ENCODE results near the gene ECI1.

ECI1 gene

DNA sequence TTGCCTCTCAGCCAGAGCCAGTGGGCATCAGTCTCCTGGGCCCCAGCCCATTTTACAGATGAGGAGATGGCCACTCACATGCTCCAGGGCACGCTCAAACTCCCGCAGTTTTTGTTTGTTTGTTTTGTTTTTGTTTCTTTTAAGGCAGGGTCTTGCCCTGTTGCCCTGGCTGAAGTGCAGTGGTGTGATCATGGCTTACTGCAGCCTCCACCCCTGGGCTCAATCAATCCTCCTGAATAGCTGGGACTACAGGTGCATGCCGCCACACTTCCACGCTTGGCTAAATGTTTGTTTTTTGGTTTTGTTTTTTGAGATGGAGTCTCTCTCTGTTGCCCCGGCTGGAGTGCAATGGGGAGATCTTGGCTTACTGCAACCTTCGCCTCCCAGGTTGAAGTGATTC, 24.5 kb downstream of the ECI1 start:
- no peak overlapping the region for H3K23ac ChIP-seq (ENCODE audit: low read depth, low read length, poor library complexity)

DNA sequence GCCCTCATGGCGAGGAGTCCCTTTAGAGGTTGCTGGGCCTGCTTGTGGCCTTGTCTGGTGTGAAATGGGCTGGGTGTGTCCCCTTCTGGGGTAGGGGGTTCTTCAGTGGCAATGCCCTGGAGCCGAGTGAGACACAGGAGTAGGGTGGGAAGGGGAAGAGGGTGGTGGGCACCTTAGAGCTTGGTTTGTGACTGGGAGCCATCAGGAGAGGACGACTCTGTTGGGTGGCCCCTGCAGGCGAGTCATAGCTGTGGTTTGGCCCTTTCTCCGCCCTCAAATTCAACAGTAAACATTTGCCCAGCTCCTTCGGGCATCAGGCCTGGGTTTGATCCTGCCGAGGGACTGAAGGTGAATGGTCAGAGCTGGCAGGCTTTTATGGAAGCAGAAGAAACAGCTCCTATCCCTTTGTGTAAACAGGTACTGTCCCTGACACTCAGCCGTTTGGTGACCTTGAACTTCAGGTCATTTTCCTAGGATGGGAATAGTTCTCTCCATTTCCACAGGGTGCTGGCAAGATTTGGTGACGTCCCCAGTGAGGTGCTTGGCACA, 25.1 kb downstream of the ECI1 start:
- H3K4me2 ChIP-seq (ENCODE audit: insufficient read depth, low read length, poor library complexity, severe bottlenecking) = no peak overlapping the region
- H4K8ac ChIP-seq (ENCODE audit: low read depth, low read length) = no peak overlapping the region
- peaks cover 2 to 3% of the 10 kb centered on the region in 2 donors for H3K4me1 ChIP-seq (ENCODE audit: control insufficient read depth in 2 of 2, insufficient read depth in 1 of 2, low read depth in 1 of 2, low read length in 2 of 2)
- no peaks in the 10 kb centered on the region for H3K27me3 ChIP-seq (ENCODE audit: control insufficient read depth in 3 of 3, insufficient read depth in 3 of 3, low read depth in 1 of 3, low read length in 3 of 3)
- no peak overlapping the region for H2BK120ac ChIP-seq (ENCODE audit: low read depth, low read length)
- no peak overlapping the region for H2AFZ ChIP-seq (ENCODE audit: low read length)
- no peak overlapping the region for H2BK12ac ChIP-seq (ENCODE audit: low read length)
- no CpG with 5 or more reads among the region's 9 CpGs for WGBS, 2 donors (ENCODE audit: extremely low coverage in 2 of 2, insufficient read length in 2 of 2, insufficient replicate concordance in 1 of 2)
- no peak overlapping the region for H3K27ac ChIP-seq (replicated peaks; ENCODE audit: low read length)
- H4K91ac ChIP-seq (ENCODE audit: low read depth, low read length, poor library complexity) = no peak overlapping the region
- no peak for DNase-seq (ENCODE audit: low spot score)
- H3K9me3 ChIP-seq (replicated peaks in 1 of 2; ENCODE audit: control insufficient read depth in 2 of 2, insufficient read depth in 1 of 2, low read depth in 1 of 2, low read length in 2 of 2) = no peaks in the 10 kb centered on the region
- no peak overlapping the region for H2BK15ac ChIP-seq (ENCODE audit: low read length)
- no peak overlapping the region for H3K18ac ChIP-seq (ENCODE audit: low read length)
- no peak overlapping the region for H3K14ac ChIP-seq (ENCODE audit: low read length)
- H3K9ac ChIP-seq (ENCODE audit: low read depth, low read length, poor library complexity) = no peak overlapping the region
- no peak overlapping the region for H2AK5ac ChIP-seq (ENCODE audit: low read depth, low read length)
- H3K36me3 ChIP-seq (replicated peaks in 1 of 2; ENCODE audit: control insufficient read depth in 2 of 2, insufficient read depth in 2 of 2, low read length in 2 of 2) = peaks cover 17 to 48% of the 10 kb centered on the region in 2 donors
- no peak overlapping the region for H2BK5ac ChIP-seq (ENCODE audit: low read length)
- H3K23ac ChIP-seq (ENCODE audit: low read depth, low read length, poor library complexity) = no peak overlapping the region
- peaks cover 18% of the 10 kb centered on the region for H3K79me1 ChIP-seq (ENCODE audit: low read depth, low read length)
- no peak overlapping the region for H3K4ac ChIP-seq (ENCODE audit: low read length)
- H3K4me3 ChIP-seq (ENCODE audit: low read length in 2 of 2) = peak overlapping the region in 1 of 2 donors; percentile 5

More for the DNA sequence above, 24.5 kb downstream of the ECI1 start:
- H4K8ac ChIP-seq (ENCODE audit: low read depth, low read length) = no peak overlapping the region
- H2BK120ac ChIP-seq (ENCODE audit: low read depth, low read length) = no peak overlapping the region
- H3K27me3 ChIP-seq (ENCODE audit: control insufficient read depth in 3 of 3, insufficient read depth in 3 of 3, low read depth in 1 of 3, low read length in 3 of 3) = no peaks in the 10 kb centered on the region
- no CpG with 5 or more reads among the region's 6 CpGs for WGBS, 2 donors (ENCODE audit: extremely low coverage in 2 of 2, insufficient read length in 2 of 2, insufficient replicate concordance in 1 of 2)
- no peak overlapping the region for H3K18ac ChIP-seq (ENCODE audit: low read length)
- H3K4ac ChIP-seq (ENCODE audit: low read length) = no peak overlapping the region
- no peak overlapping the region for H3K9ac ChIP-seq (ENCODE audit: low read depth, low read length, poor library complexity)
- no peak overlapping the region for H2AK5ac ChIP-seq (ENCODE audit: low read depth, low read length)
- H3K4me3 ChIP-seq (ENCODE audit: low read length in 2 of 2) = no peak overlapping the region
- H2AFZ ChIP-seq (ENCODE audit: low read length) = no peak overlapping the region
- H3K36me3 ChIP-seq (replicated peaks in 1 of 2; ENCODE audit: control insufficient read depth in 2 of 2, insufficient read depth in 2 of 2, low read length in 2 of 2) = peaks cover 22 to 54% of the 10 kb centered on the region in 2 donors
- peaks cover 2 to 3% of the 10 kb centered on the region in 2 donors for H3K4me1 ChIP-seq (ENCODE audit: control insufficient read depth in 2 of 2, insufficient read depth in 1 of 2, low read depth in 1 of 2, low read length in 2 of 2)
- H2BK5ac ChIP-seq (ENCODE audit: low read length) = no peak overlapping the region
- no peak overlapping the region for H3K27ac ChIP-seq (replicated peaks; ENCODE audit: low read length)
- DNase-seq (ENCODE audit: low spot score) = no peak
- H2BK12ac ChIP-seq (ENCODE audit: low read length) = no peak overlapping the region
- no peak overlapping the region for H4K91ac ChIP-seq (ENCODE audit: low read depth, low read length, poor library complexity)
- H3K9me3 ChIP-seq (replicated peaks in 1 of 2; ENCODE audit: control insufficient read depth in 2 of 2, insufficient read depth in 1 of 2, low read depth in 1 of 2, low read length in 2 of 2) = no peaks in the 10 kb centered on the region
- H3K14ac ChIP-seq (ENCODE audit: low read length) = no peak overlapping the region
- peaks cover 18% of the 10 kb centered on the region for H3K79me1 ChIP-seq (ENCODE audit: low read depth, low read length)
- no peak overlapping the region for H3K4me2 ChIP-seq (ENCODE audit: insufficient read depth, low read length, poor library complexity, severe bottlenecking)
- no peak overlapping the region for H2BK15ac ChIP-seq (ENCODE audit: low read length)

DNA sequence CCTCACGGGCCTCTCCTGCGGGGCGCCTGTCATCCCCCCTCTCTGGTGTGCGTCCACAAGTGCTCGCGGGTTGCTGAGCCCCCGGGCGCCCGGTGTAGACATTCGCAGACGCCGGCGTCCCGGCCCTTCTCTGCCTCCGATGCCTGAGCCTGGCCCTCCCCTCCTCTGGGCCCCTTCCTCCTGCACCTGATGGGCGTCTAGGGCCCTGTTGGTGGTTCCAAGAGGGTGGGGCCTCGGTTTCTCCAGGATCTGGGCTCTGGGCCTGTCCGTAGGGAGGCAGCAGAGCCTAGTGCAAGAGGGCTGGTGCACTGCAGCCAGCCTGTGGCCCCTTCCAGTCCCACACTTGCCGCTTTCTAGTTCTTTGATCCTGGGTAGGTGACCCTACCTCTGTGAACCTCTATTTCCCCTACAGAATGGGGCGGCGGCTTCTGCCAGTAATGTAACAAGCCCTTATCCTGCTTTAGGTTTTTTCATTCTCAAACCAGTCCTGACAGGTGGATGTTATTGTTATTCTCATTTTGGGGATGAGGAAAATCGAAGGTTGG, 27.4 kb downstream of the ECI1 start:
- no CpG with 5 or more reads among the region's 22 CpGs for WGBS, 2 donors (ENCODE audit: extremely low coverage in 2 of 2, insufficient read length in 2 of 2, insufficient replicate concordance in 1 of 2)
- H3K18ac ChIP-seq (ENCODE audit: low read length) = peak overlapping the region; percentile 96
- H2BK15ac ChIP-seq (ENCODE audit: low read length) = peak overlapping the region; percentile 58
- peak overlapping the region; percentile 70 for H3K27ac ChIP-seq (replicated peaks; ENCODE audit: low read length)
- peak overlapping the region; percentile 99 for H3K23ac ChIP-seq (ENCODE audit: low read depth, low read length, poor library complexity)
- H2BK12ac ChIP-seq (ENCODE audit: low read length) = no peak overlapping the region
- H3K36me3 ChIP-seq (replicated peaks in 1 of 2; ENCODE audit: control insufficient read depth in 2 of 2, insufficient read depth in 2 of 2, low read length in 2 of 2) = peaks cover 3 to 26% of the 10 kb centered on the region in 2 donors
- H3K9me3 ChIP-seq (replicated peaks in 1 of 2; ENCODE audit: control insufficient read depth in 2 of 2, insufficient read depth in 1 of 2, low read depth in 1 of 2, low read length in 2 of 2) = no peaks in the 10 kb centered on the region
- H4K8ac ChIP-seq (ENCODE audit: low read depth, low read length) = no peak overlapping the region
- H3K27me3 ChIP-seq (ENCODE audit: control insufficient read depth in 3 of 3, insufficient read depth in 3 of 3, low read depth in 1 of 3, low read length in 3 of 3) = no peaks in the 10 kb centered on the region
- H2AFZ ChIP-seq (ENCODE audit: low read length) = peak overlapping the region; percentile 98
- peak overlapping the region; percentile 95 for H3K9ac ChIP-seq (ENCODE audit: low read depth, low read length, poor library complexity)
- peak overlapping the region; percentile 87 for H3K4me2 ChIP-seq (ENCODE audit: insufficient read depth, low read length, poor library complexity, severe bottlenecking)
- peak overlapping the region; percentile 47 for H3K14ac ChIP-seq (ENCODE audit: low read length)
- H2AK5ac ChIP-seq (ENCODE audit: low read depth, low read length) = peak overlapping the region; percentile 90
- H3K4me3 ChIP-seq (ENCODE audit: low read length in 2 of 2) = peak overlapping the region; percentile 87 to 92
- peaks cover 15% of the 10 kb centered on the region for H3K79me1 ChIP-seq (ENCODE audit: low read depth, low read length)
- peaks cover 2 to 3% of the 10 kb centered on the region in 2 donors for H3K4me1 ChIP-seq (ENCODE audit: control insufficient read depth in 2 of 2, insufficient read depth in 1 of 2, low read depth in 1 of 2, low read length in 2 of 2)
- H4K91ac ChIP-seq (ENCODE audit: low read depth, low read length, poor library complexity) = no peak overlapping the region
- no peak overlapping the region for H2BK120ac ChIP-seq (ENCODE audit: low read depth, low read length)
- no peak overlapping the region for H3K4ac ChIP-seq (ENCODE audit: low read length)
- no peak for DNase-seq (ENCODE audit: low spot score)
- peak overlapping the region; percentile 90 for H2BK5ac ChIP-seq (ENCODE audit: low read length)

DNA sequence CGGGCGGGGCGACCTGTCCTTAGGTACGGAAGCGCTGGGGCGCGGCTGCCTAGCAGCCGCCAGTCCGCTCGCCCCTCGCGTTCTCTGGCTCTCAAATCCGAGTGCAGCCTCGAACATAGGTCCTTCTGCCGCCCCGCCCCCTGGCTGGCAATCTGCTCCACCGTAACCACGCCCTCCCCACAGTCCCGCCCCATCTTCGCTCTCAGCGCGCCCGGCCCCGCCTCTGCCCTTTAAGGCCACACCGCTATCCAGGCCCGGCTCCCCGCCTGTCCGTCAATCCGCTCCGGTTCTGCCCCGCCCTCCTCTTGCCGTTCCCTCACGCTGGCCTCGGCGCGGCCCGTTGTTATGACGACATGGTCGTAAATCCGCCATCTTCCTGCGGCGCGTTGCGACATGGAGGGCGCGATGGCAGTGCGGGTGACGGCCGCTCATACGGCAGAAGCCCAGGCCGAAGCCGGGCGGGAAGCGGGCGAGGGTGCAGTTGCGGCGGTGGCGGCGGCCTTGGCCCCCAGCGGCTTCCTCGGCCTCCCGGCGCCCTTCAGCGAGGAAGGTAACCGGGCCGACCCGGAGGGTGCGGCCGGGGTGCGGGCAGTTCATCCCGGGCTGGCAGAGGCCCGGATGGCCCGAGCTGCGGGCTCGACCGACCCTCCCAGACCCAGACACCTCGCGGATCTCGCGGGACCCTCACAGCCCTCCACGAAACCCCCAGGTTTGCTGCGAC, 28.0 kb downstream of the ECI1 start, which contains the start of gene E4F1:
Gene E4F1, plus strand, starts transcription at position 371 of the 721 bp plus-strand sequence. Its CDS starts 23 bp downstream, at position 394.
- Histone ChIP-seq H2BK15ac (ENCODE audit: low read length) (peak within 1 kb of the TSS; percentile 58), H2BK12ac (ENCODE audit: low read length) (no peak within 1 kb of the TSS), H4K91ac (ENCODE audit: low read depth, low read length, poor library complexity) (no peak within 1 kb of the TSS), H2BK120ac (ENCODE audit: low read depth, low read length) (no peak within 1 kb of the TSS), H3K9ac (ENCODE audit: low read depth, low read length, poor library complexity) (peak within 1 kb of the TSS; percentile 95), H3K9me3 (replicated peaks in 1 of 2; ENCODE audit: control insufficient read depth in 2 of 2, insufficient read depth in 1 of 2, low read depth in 1 of 2, low read length in 2 of 2) (no peaks in the 10 kb centered on the region), H3K4me1 (ENCODE audit: control insufficient read depth in 2 of 2, insufficient read depth in 1 of 2, low read depth in 1 of 2, low read length in 2 of 2) (peaks cover 2 to 3% of the 10 kb centered on the region in 2 donors), H2BK5ac (ENCODE audit: low read length) (peak within 1 kb of the TSS; percentile 90), H3K4me3 (ENCODE audit: low read length in 2 of 2) (peak within 1 kb of the TSS; percentile 87 to 92), H3K27me3 (ENCODE audit: control insufficient read depth in 3 of 3, insufficient read depth in 3 of 3, low read depth in 1 of 3, low read length in 3 of 3) (no peaks in the 10 kb centered on the region), H4K8ac (ENCODE audit: low read depth, low read length) (no peak within 1 kb of the TSS), H2AFZ (ENCODE audit: low read length) (peak within 1 kb of the TSS; percentile 98), H3K27ac (replicated peaks; ENCODE audit: low read length) (peak within 1 kb of the TSS; percentile 83), H3K4ac (ENCODE audit: low read length) (no peak within 1 kb of the TSS), H3K14ac (ENCODE audit: low read length) (peak within 1 kb of the TSS; percentile 75), H3K79me1 (ENCODE audit: low read depth, low read length) (peaks cover 11% of the 10 kb centered on the region), H3K23ac (ENCODE audit: low read depth, low read length, poor library complexity) (peak within 1 kb of the TSS; percentile 99), H3K4me2 (ENCODE audit: insufficient read depth, low read length, poor library complexity, severe bottlenecking) (peak within 1 kb of the TSS; percentile 87), H3K18ac (ENCODE audit: low read length) (peak within 1 kb of the TSS; percentile 96), H3K36me3 (replicated peaks in 1 of 2; ENCODE audit: control insufficient read depth in 2 of 2, insufficient read depth in 2 of 2, low read length in 2 of 2) (peaks cover 0 to 20% of the 10 kb centered on the region in 2 donors), H2AK5ac (ENCODE audit: low read depth, low read length) (peak within 1 kb of the TSS; percentile 90)
- peak; percentile 99 for DNase-seq (ENCODE audit: low spot score)
- no CpG with 5 or more reads among the region's 82 CpGs for WGBS, 2 donors (ENCODE audit: extremely low coverage in 2 of 2, insufficient read length in 2 of 2, insufficient replicate concordance in 1 of 2)

Measured in neuronal stem cell (in vitro differentiated cells).